ENCODE data around the gene USP10. TPM values are rescaled to one million over a fixed set of nuclear protein-coding genes. Genes with fewer than 3 reads are reported as not detected.

The USP10 gene
- total and polyA plus RNA-seq, 2 donors (not counting 3 experiments of a cell fraction or from before 2014, with no cell fraction given), result 84.0 to 115 TPM

- Histone ChIP-seq H3K27me3 (ENCODE audit: control insufficient read depth in 2 of 2, insufficient read depth in 2 of 2, low read length in 2 of 2) (no peaks in the 10 kb centered on the region), H3K4me2 (ENCODE audit: insufficient read depth, low read length) (no peak overlapping the region), H3K36me3 (ENCODE audit: control insufficient read depth in 2 of 2, extremely low read depth in 1 of 2, insufficient read depth in 2 of 2, low read length in 2 of 2) (peaks cover 16 to 19% of the 10 kb centered on the region in 2 experiments), H3K9me1 (replicated peaks; ENCODE audit: control insufficient read depth, extremely low read depth, insufficient read depth, low read length) (no peaks in the 10 kb centered on the region), H3K27ac (ENCODE audit: insufficient read depth, low read depth, low read length) (no peak overlapping the region), H3K79me2 (ENCODE audit: control insufficient read depth, insufficient read depth, low read length) (peaks cover 31% of the 10 kb centered on the region), H3K4me3 (replicated peaks in 1 of 3; ENCODE audit: insufficient read depth in 1 of 3, low read depth in 1 of 3, low read length in 3 of 3) (no peak overlapping the region), H3K9me3 (replicated peaks; ENCODE audit: control insufficient read depth, insufficient read depth, low read length) (no peaks in the 10 kb centered on the region), H3K9ac (replicated peaks; ENCODE audit: extremely low read depth, insufficient read depth, low read length) (no peak overlapping the region), H2AFZ (ENCODE audit: low read depth, low read length) (no peak overlapping the region), H4K20me1 (replicated peaks; ENCODE audit: control insufficient read depth, extremely low read depth, insufficient read depth, low read length) (no peaks in the 10 kb centered on the region), H3K4me1 (ENCODE audit: control insufficient read depth, extremely low read depth, insufficient read depth, low read length) (peaks cover 12% of the 10 kb centered on the region)
- DNase-seq (ENCODE audit: low read depth, low spot score) (no peak), FAIRE-seq (no peak)
- TF ChIP-seq GATA2 (IDR thresholded peaks at IDR 0.05; ENCODE audit: insufficient read depth, insufficient read length, low read depth, low read length) (no peak), MAX (IDR thresholded peaks at IDR 0.05; ENCODE audit: insufficient read depth, insufficient read length) (no peak), POLR2AphosphoS5 (IDR thresholded peaks at IDR 0.05; ENCODE audit: insufficient read depth, low read depth, low read length) (no peak), FOS (IDR thresholded peaks at IDR 0.05; ENCODE audit: borderline replicate concordance, insufficient read depth, low read length) (no peak), EZH2 (IDR thresholded peaks at IDR 0.05; ENCODE audit: borderline replicate concordance, low read depth, low read length, severe bottlenecking) (no peak), MYC (IDR thresholded peaks at IDR 0.05; ENCODE audit: low read depth, low read length) (no peak)
- no TSS peak for BruUV-seq (replicated peaks)
- POLR2A ChIA-PET, result no interaction called here
- intact Hi-C loops (cut with micrococcal nuclease) (no loop called here), dilution Hi-C loops (cut with MboI; ENCODE audit: extremely low pct_ligation_motif_present, low sequenced_read_pairs) (loop anchor here (25.0 kb wide), 1 partner anchor 199 kb away; no protein-coding TSS in a partner anchor)
- CTCF ChIA-PET, result no interaction called here
Measured at GRCh38 chr16:84763164-84763563, 63.4 kb downstream of the USP10 start.

- intact Hi-C loops (cut with micrococcal nuclease) (no loop called here), dilution Hi-C loops (cut with MboI; ENCODE audit: extremely low pct_ligation_motif_present, low sequenced_read_pairs) (loop anchor here (25.0 kb wide), 1 partner anchor 199 kb away; no protein-coding TSS in a partner anchor)
- H3K9me3 ChIP-seq (replicated peaks; ENCODE audit: control insufficient read depth, insufficient read depth, low read length), result no peaks in the 10 kb centered on the region
- POLR2A ChIA-PET, result no interaction called here
- H3K4me2 ChIP-seq (ENCODE audit: insufficient read depth, low read length), result no peak overlapping the region
- no peak for TF ChIP-seq JUN (IDR thresholded peaks at IDR 0.05; ENCODE audit: borderline replicate concordance, insufficient read depth, insufficient read length, low read depth)
- TF ChIP-seq MYC (IDR thresholded peaks at IDR 0.05; ENCODE audit: low read depth, low read length), result no peak
- no peak for TF ChIP-seq EZH2 (IDR thresholded peaks at IDR 0.05; ENCODE audit: borderline replicate concordance, low read depth, low read length, severe bottlenecking)
- no peak for TF ChIP-seq MAX (IDR thresholded peaks at IDR 0.05; ENCODE audit: insufficient read depth, insufficient read length)
- TF ChIP-seq CTCF (IDR thresholded peaks at IDR 0.05; ENCODE audit: extremely low read depth in 1 of 2, insufficient read depth in 1 of 2, low read depth in 1 of 2, low read length in 2 of 2), result no peak
- H3K9ac ChIP-seq (replicated peaks; ENCODE audit: extremely low read depth, insufficient read depth, low read length), result no peak overlapping the region
- H3K79me2 ChIP-seq (ENCODE audit: control insufficient read depth, insufficient read depth, low read length), result peaks cover 27% of the 10 kb centered on the region
- CTCF ChIA-PET, result no interaction called here
- H4K20me1 ChIP-seq (replicated peaks; ENCODE audit: control insufficient read depth, extremely low read depth, insufficient read depth, low read length), result no peaks in the 10 kb centered on the region
- no peaks in the 10 kb centered on the region for H3K9me1 ChIP-seq (replicated peaks; ENCODE audit: control insufficient read depth, extremely low read depth, insufficient read depth, low read length)
- no peak for DNase-seq (ENCODE audit: low read depth, low spot score)
- H2AFZ ChIP-seq (ENCODE audit: low read depth, low read length), result no peak overlapping the region
- peaks cover 16 to 22% of the 10 kb centered on the region in 2 experiments for H3K36me3 ChIP-seq (ENCODE audit: control insufficient read depth in 2 of 2, extremely low read depth in 1 of 2, insufficient read depth in 2 of 2, low read length in 2 of 2)
- BruUV-seq (replicated peaks), result no TSS peak
- H3K27ac ChIP-seq (ENCODE audit: insufficient read depth, low read depth, low read length), result no peak overlapping the region
- no peak overlapping the region for H3K4me3 ChIP-seq (replicated peaks in 1 of 3; ENCODE audit: insufficient read depth in 1 of 3, low read depth in 1 of 3, low read length in 3 of 3)
- H3K27me3 ChIP-seq (ENCODE audit: control insufficient read depth in 2 of 2, insufficient read depth in 2 of 2, low read length in 2 of 2), result no peaks in the 10 kb centered on the region
- no peak for FAIRE-seq
- H3K4me1 ChIP-seq (ENCODE audit: control insufficient read depth, extremely low read depth, insufficient read depth, low read length), result peaks cover 7% of the 10 kb centered on the region
Measured at GRCh38 chr16:84763629-84764028, 63.8 kb downstream of the USP10 start.

Data from endothelial cell of umbilical vein (primary cell).